HL-60/S4 treated with retinoic acid at 250 ng/mL for 4 days and 3 days (cell line): ENCODE results near the gene NUP37.
"Not testable (repeated sequence)": the region's sequence is repeated elsewhere in the genome, so short reads cannot be mapped to it uniquely, and the experiment has no call there.

Experiments
- in situ Hi-C: fragments of 300-500 bp; cut with MboI; formaldehyde crosslinking; loops from 2 replicates; pipeline ENCODE4 v1.7.0; 2022; ENCODE audit warnings: low sequenced_read_pairs

Gene NUP37

DNA sequence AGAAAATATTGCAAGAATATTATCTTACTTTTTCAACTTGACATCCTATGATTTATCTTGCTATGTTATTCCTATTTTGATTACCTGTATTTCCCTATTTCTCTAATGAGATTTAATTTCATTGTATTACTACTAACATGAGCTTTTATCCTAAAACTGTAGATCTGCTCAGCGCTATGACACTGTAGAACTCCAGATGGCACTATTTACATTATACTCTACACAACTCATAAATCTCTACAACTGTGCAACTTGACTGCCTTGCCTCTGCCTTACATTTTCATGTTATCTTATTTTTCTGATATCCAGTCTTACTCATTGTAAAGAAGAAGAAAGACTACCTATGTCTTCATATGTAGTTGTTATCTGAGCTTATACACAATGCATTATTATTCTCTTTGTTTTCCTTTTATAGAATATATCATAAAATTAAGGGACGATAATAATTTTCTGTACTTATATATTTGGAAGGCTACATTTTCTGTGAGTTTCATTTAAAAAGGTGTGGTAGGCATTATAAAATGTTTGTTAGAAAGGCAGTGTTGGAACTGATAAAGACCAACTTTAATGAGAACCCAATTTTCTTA, 24.1 kb downstream of the NUP37 start:
- in situ Hi-C loops: no loop called here

DNA sequence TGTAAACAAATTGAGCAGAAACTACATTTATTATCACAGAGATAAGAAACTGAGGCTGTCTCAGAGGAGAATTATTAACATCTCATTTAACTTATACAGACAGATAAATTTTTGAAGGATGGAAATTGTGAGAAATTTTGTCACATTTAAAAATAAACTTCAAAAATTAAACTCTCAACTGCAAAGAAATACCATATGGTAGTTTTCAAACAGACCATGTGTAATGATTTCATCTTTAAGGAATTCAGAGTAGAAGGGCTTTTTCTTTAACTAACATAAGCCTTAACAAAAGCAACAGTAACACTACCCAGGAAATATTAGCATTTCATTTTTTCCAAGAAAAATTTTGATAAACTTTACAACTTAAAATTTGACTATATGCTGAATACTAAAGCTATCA, 26.6 kb downstream of the NUP37 start:
- in situ Hi-C loops: no loop called here

DNA sequence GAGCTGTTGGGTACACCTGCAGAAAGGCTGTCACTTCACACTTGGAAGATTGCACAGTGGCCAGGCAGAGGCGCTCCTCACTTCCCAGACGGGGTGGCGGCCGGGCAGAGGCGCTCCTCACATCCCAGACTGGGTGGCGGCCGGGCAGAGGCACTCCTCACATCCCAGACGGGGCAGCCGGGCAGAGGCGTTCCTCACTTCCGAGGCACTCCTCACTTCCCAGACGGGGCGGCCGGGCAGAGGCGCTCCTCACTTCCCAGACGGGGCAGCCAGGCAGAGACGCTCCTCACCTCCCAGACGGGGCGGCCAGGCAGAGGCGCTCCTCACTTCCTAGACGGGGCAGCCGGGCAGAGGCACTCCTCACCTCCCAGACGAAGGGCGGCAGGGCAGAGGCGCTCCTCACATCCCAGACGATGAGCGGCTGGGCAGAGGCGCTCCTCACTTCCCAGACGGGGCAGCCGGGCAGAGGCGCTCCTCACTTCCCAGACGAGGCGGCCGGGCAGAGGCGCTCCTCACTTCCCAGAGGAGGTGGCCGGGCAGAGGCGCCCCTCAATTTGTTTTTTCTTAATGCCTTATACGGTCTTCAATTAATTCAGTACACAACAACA, 30.6 kb downstream of the NUP37 start:
- in situ Hi-C loops: not testable (repeated sequence)

DNA sequence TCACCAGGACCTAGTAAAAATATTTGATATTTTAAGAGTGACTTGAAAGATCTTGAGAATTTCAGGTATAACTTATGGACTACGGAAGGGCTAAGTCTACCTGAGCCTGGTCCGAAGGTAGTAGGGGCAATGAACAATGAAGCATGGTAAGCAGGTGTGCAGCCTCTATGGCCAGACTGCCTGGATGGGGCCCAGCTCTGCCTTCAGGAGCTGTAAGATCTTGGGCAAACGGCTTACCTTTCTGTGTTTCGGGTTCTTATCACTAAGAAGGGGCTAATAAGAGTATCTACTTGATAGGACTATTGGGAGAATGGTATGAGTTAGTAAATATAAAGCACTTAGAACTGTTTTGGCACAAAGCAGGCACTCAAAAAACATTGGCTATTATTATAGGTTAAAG, 39.1 kb downstream of the NUP37 start:
- in situ Hi-C loops: no loop called here

DNA sequence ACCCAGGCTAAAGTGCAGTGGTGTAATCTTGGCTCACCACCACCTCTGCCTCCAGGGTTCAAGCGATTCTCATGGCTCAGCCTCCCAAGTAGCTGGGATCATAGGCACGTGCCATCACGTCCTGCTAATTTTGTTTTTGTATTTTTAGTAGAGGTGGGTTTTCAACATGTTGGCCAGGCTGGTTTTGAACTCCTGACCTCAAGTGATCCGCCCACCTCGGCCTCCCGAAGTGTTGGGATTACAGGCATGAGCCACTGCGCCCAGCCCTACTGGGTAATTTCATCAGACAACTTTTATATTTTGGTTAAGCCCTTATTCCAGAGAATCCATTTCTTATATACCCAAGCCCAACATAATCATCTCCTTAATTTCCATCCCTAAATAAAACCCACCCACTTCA, 47.8 kb downstream of the NUP37 start:
- in situ Hi-C loops: not testable (repeated sequence)

- in situ Hi-C loops: no loop called here
Observed at GRCh38 chr12:102069707-102070106, 50.2 kb downstream of the NUP37 start.

DNA sequence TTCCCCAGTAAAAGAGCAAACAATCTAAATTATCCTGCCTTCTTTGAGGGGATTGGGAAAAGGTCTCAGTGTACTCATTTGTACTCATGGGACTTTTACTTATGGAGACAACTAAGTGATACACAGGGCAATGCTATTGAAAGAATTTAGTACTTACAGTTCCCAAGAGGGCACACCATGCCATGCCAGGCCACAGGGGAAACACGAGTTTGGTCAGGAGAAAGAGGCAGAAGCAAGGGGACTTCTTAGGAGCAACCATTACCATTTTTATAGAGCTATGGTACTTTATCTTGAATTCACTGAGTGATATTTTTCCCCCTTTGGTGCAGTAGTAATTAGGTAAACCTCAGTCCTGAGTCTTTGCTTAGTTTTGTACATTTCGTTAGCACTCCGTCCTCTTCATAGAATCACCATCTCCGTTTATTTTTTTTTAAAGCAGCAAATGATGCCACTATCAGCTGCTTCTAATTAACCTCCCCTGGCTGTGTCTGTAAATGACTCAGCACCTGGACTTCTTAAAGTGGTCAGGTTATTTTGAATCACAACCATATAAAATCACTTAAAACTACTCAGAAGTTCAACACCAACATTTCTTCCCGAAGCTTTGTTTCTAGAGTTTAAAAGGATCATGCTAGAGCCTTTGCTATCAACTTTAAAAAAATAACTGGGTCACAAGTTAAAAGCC, 52.2 kb downstream of the NUP37 start:
- in situ Hi-C loops: no loop called here

- in situ Hi-C loops: no loop called here
Observed at GRCh38 chr12:102064476-102064875, 55.4 kb downstream of the NUP37 start.

- in situ Hi-C loops: no loop called here
Observed at GRCh38 chr12:102063069-102063468, 56.8 kb downstream of the NUP37 start.

- in situ Hi-C loops: no loop called here
Observed at GRCh38 chr12:102062419-102062806, 57.5 kb downstream of the NUP37 start.

DNA sequence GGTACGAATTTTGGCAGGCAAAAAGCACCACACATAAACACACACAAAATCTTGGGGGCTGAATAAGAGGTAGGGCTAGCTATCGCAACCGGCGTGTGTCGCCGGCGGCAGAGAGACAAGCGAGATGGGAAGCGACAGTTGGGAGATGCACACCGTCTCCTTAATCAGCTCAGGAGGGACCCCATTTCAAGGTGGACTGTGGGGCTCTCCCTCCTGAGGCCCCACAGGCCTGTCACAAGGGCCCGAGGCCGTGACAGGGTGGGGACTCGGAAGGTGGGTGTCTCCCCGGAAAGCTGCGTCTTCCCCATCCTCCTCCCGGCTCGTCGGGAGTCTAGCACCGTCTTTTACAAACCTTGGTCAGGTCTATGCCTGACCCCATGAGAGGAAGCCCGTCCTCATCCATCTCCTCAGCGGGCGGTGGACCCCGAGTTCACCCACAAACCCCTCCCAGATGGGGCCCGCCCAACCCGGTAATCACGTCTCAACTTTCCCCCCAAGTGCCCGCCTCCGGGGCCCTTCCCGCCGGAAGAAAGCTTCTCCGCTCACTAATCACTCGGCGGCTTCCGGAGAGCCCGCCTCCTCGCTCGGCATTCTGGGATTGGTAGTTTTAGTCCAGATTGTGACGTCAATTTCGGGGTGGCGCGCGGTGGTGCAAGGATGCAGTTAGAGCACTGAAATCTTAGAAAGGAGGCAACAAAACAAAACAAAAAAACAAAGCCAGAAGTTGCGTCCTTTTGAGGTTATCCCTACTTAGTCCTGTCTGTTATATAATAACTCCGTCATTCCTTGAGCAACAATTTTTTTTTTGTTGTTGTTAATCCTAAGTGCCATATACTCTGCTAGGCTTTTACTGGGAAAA, 58.1 kb downstream of the NUP37 start, which contains the start of gene WASHC3:
TSS of gene WASHC3 (minus strand) at position 432 of the 859 bp plus-strand sequence. CDS start at position 403, 29 bp downstream.
- in situ Hi-C loops: no loop called here

- in situ Hi-C loops: no loop called here
Observed at GRCh38 chr12:102061096-102061559, 58.8 kb downstream of the NUP37 start.

DNA sequence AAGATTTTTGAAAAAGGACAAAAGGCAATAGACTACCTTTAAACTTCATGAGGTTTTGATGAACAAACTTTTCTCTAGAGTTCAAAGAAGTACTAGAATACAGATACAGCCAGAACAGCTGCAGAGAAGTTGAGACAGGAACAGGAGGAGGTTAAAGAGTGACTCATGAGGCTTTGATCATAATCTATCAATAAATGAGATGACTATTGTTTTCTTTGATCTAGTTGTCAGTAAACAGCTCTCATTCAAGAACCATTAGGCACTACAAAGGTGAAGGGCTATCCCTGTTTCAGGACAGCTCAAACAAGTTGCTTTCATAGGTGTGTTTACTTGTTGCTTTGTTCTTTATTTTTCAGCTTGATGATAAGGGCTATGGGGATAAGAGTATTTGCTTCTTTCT, 60.6 kb downstream of the NUP37 start:
- in situ Hi-C loops: no loop called here

DNA sequence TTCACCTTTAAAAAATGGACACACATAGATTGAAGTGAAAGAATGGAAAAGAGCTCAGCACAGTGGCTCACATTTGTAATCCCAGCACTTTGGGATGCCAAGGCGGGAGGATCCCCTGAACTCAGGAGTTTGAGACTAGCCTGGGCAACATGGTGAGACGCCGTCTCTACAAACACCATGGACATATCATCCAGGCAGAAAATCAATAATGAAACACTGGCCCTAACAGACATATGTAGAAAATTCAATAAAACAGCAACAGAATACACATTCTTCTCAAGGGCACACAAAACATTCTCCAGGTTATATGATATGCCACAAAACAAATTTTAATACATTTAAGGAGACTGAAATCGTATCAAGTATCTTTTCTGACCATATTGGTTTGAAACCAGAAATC, 65.6 kb downstream of the NUP37 start:
- in situ Hi-C loops: no loop called here

DNA sequence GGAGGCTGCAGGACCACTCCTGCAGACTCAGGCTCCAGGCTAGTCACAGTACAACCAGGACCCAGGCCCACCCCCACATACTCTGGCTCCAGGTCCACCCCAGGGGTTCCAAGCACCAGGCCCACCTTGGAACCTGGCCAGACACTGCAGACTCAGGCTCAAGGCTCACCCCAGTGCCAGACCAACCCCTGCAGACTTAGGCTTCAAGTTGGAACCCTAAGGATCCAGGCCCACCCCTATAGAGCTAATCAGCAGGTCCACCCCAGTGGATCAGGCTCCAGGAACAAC, 66.9 kb downstream of the NUP37 start:
- in situ Hi-C loops: no loop called here

DNA sequence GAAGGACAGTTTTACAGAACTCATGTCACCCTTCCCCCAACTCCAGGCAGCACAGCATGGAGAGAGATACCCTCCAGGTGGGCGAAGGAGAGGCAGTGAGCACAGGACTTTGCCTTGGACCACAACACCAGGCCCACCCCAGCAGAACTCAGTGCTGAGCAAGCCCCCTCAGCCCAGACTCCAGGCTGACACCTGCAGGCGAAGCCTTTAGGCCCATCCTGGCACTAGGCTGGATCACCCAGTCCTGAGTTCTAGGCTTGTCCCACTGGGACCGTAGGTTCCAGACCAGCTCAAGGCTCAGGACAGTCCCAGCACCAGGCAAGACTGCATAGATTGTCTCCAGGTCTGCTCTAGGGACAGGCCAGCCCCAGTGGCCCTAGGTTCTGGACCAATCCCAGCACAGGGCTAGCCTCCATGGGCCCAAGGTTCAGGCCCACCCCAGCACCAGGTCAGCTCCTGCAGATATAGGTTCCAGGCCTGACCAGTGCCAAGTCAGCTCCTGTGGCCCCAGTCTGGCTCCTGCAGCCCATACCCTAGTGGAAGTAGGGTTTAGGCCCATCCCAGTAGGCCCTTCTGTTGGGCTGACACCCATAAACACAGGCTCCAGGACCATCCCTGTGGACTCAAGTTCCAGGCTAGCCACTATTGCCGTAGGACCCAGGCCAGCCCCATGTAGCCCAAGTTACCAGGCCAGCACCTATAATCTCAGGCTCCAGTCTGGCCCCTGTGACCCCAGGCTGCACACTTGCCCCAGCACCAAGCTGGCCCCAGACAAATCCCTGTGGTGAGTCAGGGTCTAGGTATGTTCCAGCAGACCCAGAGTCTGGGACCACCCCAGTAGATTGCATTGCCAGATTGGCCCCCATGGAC, 67.5 kb downstream of the NUP37 start:
- in situ Hi-C loops: no loop called here

DNA sequence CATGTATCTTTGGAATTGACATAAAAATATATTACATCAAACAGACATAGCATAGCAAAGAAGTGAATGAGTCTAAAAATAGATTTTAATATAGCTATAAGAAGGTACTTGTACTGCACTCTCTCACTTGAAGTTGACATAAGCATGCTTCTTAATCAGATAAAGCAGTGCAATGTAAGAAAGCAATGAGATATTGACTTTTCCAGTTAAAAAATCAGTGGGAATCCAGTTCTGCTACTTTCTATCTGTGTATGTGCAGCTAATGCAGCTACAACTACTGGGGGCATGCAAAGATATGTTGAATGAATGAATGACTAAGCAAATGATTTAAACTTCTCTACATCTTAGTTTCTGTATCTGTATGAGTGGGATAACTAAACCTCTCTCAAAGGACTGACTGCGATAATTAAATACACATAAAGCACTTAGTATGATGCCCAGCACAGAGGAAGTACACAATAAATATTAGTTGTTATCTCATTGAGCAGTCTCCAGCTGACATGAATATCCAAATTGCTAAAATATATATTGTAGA, 68.4 kb downstream of the NUP37 start:
- in situ Hi-C loops: no loop called here

GRCh38 chr12:102050660-102051430, 69.1 kb downstream of the NUP37 start:
- in situ Hi-C loops: no loop called here

- in situ Hi-C loops: no loop called here
Observed at GRCh38 chr12:102043928-102044327, 76.0 kb downstream of the NUP37 start.
